GM23338 (cell line): ENCODE measurements around the gene LNX1. TPM values are rescaled to one million over a fixed set of nuclear protein-coding genes. Genes with fewer than 3 reads are reported as not detected.
A peak's percentile ranks its signal among the peaks of the same experiment; 100 is the strongest.

Experiments
- ATAC-seq: fragments of 200-7000 bp; cut with Tn5 transposase; 3 replicates; pipeline ENCODE4 v1.9.1; 2020
- DNase-seq: peaks from one replicate; pipeline ENCODE4 v3.0.0-alpha.2; 2015; ENCODE audit warnings: low spot score
- H2AFZ ChIP-seq: fragments of 200-600 bp; sonication (generic); 2 replicates; pipeline ENCODE4 v1.8.0; 2016; ENCODE audit warnings: antibody characterized with exemption, mild to moderate bottlenecking, moderate library complexity
- H3F3A ChIP-seq: fragments of 200-600 bp; sonication (generic); replicated peaks from 2 replicates; pipeline ENCODE4 v1.8.0; 2017; ENCODE audit warnings: antibody characterized with exemption, mixed run types, low read depth
- H3K27ac ChIP-seq: fragments of 200-600 bp; sonication (generic); 2 replicates; pipeline ENCODE4 v1.6.1; 2016; ENCODE audit warnings: low read depth
- H3K27me3 ChIP-seq: fragments of 200-600 bp; sonication (generic); 2 replicates; pipeline ENCODE4 v1.8.0; 2016; ENCODE audit warnings: mild to moderate bottlenecking, mixed run types, moderate library complexity; ENCODE audit not compliant: insufficient read depth
- H3K36me3 ChIP-seq: fragments of 200-600 bp; sonication (generic); 2 replicates; pipeline ENCODE4 v1.8.0; 2016; ENCODE audit warnings: mild to moderate bottlenecking; ENCODE audit not compliant: insufficient read depth
- H3K4me1 ChIP-seq: fragments of 200-600 bp; sonication (generic); 2 replicates; pipeline ENCODE4 v1.8.0; 2016; ENCODE audit warnings: mild to moderate bottlenecking, moderate library complexity; ENCODE audit not compliant: insufficient read depth
- H3K4me2 ChIP-seq: fragments of 200-600 bp; sonication (generic); 2 replicates; pipeline ENCODE4 v1.7.1; 2017; ENCODE audit warnings: mixed run types
- H3K4me3 ChIP-seq: fragments of 200-600 bp; sonication (generic); 2 replicates; pipeline ENCODE4 v1.6.1; 2016; ENCODE audit warnings: mixed run types
- H3K79me2 ChIP-seq: fragments of 200-600 bp; sonication (generic); replicated peaks from 2 replicates; pipeline ENCODE4 v1.8.0; 2017; ENCODE audit warnings: mild to moderate bottlenecking; ENCODE audit not compliant: insufficient read depth
- H3K9me2 ChIP-seq: fragments of 200-600 bp; sonication (generic); 2 replicates; pipeline ENCODE4 v1.8.0; 2017; ENCODE audit not compliant: insufficient read depth
- H4K20me1 ChIP-seq: fragments of 200-600 bp; sonication (generic); replicated peaks from 2 replicates; pipeline ENCODE4 v1.8.0; 2017; ENCODE audit warnings: mild to moderate bottlenecking; ENCODE audit not compliant: insufficient read depth
- H3K27ac Mint-ChIP-seq: 2 replicates; pipeline ENCODE4 v1.8.0; 2020; ENCODE audit warnings: inconsistent platforms, mild to moderate bottlenecking, moderate library complexity, mixed read lengths
- H3K27me3 Mint-ChIP-seq: 3 replicates; pipeline ENCODE4 v1.8.0; 2022; ENCODE audit warnings: low read depth, mild to moderate bottlenecking, moderate library complexity, mixed read lengths, inconsistent platforms; ENCODE audit not compliant: insufficient read depth, poor library complexity
- H3K36me3 Mint-ChIP-seq: 3 replicates; pipeline ENCODE4 v1.8.0; 2021; ENCODE audit warnings: low read depth, mild to moderate bottlenecking, inconsistent platforms, moderate library complexity, mixed read lengths
- H3K4me1 Mint-ChIP-seq: 3 replicates; pipeline ENCODE4 v1.8.0; 2020; ENCODE audit warnings: mild to moderate bottlenecking, inconsistent platforms, mixed read lengths
- H3K4me3 Mint-ChIP-seq: 3 replicates; pipeline ENCODE4 v1.8.0; 2021; ENCODE audit warnings: moderate library complexity, mild to moderate bottlenecking, inconsistent platforms, mixed read lengths
- H3K9me3 Mint-ChIP-seq: 3 replicates; pipeline ENCODE4 v1.8.0; 2020; ENCODE audit warnings: moderate library complexity, mild to moderate bottlenecking, inconsistent platforms, mixed read lengths
- CREB1 ChIP-seq: fragments of 250-450 bp; sonication (Bioruptor Pico); IDR thresholded peaks from 2 replicates; pipeline ENCODE4 v1.5.0; 2020; ENCODE audit warnings: low read depth, mild to moderate bottlenecking, moderate library complexity
- CTCF ChIP-seq, 2 experiments: fragments of 200-600 bp in 1 of 2; sonication (generic) in 1 of 2; conservative IDR thresholded peaks; 2 replicates each; pipeline versions ENCODE4 v1.5.1 to v1.6.1; 2016 to 2017; ENCODE audit warnings: antibody characterized with exemption in 2 of 2, low read depth in 2 of 2, mild to moderate bottlenecking in 2 of 2, moderate library complexity in 1 of 2
- EZH2 ChIP-seq: fragments of 200-600 bp; sonication (generic); IDR thresholded peaks from one replicate; pipeline ENCODE4 v1.8.0; 2017; ENCODE audit warnings: antibody characterized with exemption, mild to moderate bottlenecking, low read depth; ENCODE audit not compliant: unreplicated experiment
- EZH2phosphoT487 ChIP-seq: fragments of 200-600 bp; sonication (generic); IDR thresholded peaks from one replicate; pipeline ENCODE4 v1.8.1; 2018; ENCODE audit warnings: antibody characterized with exemption; ENCODE audit not compliant: unreplicated experiment
- JUNB ChIP-seq: IDR thresholded peaks from one replicate; pipeline ENCODE4 v1.6.1; 2016; ENCODE audit warnings: antibody characterized with exemption; ENCODE audit not compliant: unreplicated experiment
- POLR2AphosphoS5 ChIP-seq: IDR thresholded peaks from 2 replicates; pipeline ENCODE4 v1.6.1; 2016; ENCODE audit warnings: antibody characterized with exemption, low read depth
- STAT1 ChIP-seq: IDR thresholded peaks from one replicate; pipeline ENCODE4 v1.6.1; 2016; ENCODE audit warnings: antibody characterized with exemption; ENCODE audit not compliant: unreplicated experiment
- ZNF114 ChIP-seq: fragments of 250-450 bp; sonication (Bioruptor Pico); IDR thresholded peaks from 2 replicates; pipeline ENCODE4 v1.5.0; 2020; ENCODE audit warnings: mild to moderate bottlenecking, moderate library complexity
- ZNF331 ChIP-seq: fragments of 250-450 bp; sonication (Bioruptor Pico); IDR thresholded peaks from 2 replicates; pipeline ENCODE4 v1.5.0; 2020; ENCODE audit warnings: low read depth, mild to moderate bottlenecking, moderate library complexity
- polyA plus RNA-seq: library from polyadenylated mRNA; unstranded; fragments of >200 nt; fragmentation: Nextera tagmentation; extraction: Ambion mirVana; gene quantifications from 2 replicates; pipeline ENCODE4 v1.2.1, GENCODE V29; 2016
- total RNA-seq: library from RNA; depleted of rRNA; stranded (reverse); fragments of >200 nt; shearing (Covaris generic); gene quantifications from 2 replicates; pipeline ENCODE4 v1.2.3, GENCODE V29; 2014
- TF ChIP-seq, protein P1 (sequence below): fragments of 250-450 bp; sonication (Bioruptor Pico); IDR thresholded peaks from 2 replicates; pipeline ENCODE4 v1.5.0; 2020; ENCODE audit warnings: mild to moderate bottlenecking, moderate library complexity
- TF ChIP-seq, protein P2 (sequence below): IDR thresholded peaks from 2 replicates; pipeline ENCODE4 v1.6.1; 2016; ENCODE audit warnings: antibody characterized with exemption
- TF ChIP-seq, protein P3 (sequence below): IDR thresholded peaks from one replicate; pipeline ENCODE4 v1.6.1; 2018; ENCODE audit warnings: antibody characterized with exemption; ENCODE audit not compliant: unreplicated experiment

LNX1 gene
- total and polyA plus RNA-seq, 2 experiments from 2014 or later: 5.4 to 6.4 TPM

DNA sequence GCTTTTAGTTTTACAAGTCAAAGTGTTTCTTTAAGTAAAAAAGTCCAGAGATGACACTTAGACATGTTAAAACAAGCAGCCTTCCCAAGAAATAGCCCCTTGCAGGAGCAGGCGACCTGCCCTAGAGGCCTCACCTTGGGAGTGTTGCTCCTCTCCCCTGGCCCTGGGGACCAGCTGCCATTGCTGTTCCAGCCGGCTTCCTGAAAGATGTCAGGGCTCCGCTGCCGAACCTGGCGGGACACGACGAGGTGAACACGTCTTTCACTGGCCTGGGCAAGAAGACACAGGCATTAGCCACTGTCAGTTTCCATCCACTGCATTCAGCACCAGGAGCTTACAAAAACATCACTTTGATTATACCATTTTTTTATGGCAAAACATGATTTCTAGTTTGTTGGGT is 109.7 kb downstream of the LNX1 start (continued):
- TF ChIP-seq STAT1: no peak
- TF ChIP-seq EZH2: no peak
- no peak for TF ChIP-seq CREB1

- peaks cover 9% of the 10 kb centered on the region; the same call in 1 of the 2 replicates for H3K9me2 ChIP-seq
- H3K36me3 ChIP-seq: no peaks in the 10 kb centered on the region
- no peaks in the 10 kb centered on the region for H3K9me3 Mint-ChIP-seq
- no peak overlapping the region for H3K4me3 ChIP-seq
- no peaks in the 10 kb centered on the region for H4K20me1 ChIP-seq
- TF ChIP-seq ZNF114 (CRISPR knock-in tag): no peak
- TF ChIP-seq CTCF (conservative IDR thresholded peaks at IDR 0.05; ENCODE audit: low read depth in 2 of 2): no peak
- TF ChIP-seq, protein P1, sequence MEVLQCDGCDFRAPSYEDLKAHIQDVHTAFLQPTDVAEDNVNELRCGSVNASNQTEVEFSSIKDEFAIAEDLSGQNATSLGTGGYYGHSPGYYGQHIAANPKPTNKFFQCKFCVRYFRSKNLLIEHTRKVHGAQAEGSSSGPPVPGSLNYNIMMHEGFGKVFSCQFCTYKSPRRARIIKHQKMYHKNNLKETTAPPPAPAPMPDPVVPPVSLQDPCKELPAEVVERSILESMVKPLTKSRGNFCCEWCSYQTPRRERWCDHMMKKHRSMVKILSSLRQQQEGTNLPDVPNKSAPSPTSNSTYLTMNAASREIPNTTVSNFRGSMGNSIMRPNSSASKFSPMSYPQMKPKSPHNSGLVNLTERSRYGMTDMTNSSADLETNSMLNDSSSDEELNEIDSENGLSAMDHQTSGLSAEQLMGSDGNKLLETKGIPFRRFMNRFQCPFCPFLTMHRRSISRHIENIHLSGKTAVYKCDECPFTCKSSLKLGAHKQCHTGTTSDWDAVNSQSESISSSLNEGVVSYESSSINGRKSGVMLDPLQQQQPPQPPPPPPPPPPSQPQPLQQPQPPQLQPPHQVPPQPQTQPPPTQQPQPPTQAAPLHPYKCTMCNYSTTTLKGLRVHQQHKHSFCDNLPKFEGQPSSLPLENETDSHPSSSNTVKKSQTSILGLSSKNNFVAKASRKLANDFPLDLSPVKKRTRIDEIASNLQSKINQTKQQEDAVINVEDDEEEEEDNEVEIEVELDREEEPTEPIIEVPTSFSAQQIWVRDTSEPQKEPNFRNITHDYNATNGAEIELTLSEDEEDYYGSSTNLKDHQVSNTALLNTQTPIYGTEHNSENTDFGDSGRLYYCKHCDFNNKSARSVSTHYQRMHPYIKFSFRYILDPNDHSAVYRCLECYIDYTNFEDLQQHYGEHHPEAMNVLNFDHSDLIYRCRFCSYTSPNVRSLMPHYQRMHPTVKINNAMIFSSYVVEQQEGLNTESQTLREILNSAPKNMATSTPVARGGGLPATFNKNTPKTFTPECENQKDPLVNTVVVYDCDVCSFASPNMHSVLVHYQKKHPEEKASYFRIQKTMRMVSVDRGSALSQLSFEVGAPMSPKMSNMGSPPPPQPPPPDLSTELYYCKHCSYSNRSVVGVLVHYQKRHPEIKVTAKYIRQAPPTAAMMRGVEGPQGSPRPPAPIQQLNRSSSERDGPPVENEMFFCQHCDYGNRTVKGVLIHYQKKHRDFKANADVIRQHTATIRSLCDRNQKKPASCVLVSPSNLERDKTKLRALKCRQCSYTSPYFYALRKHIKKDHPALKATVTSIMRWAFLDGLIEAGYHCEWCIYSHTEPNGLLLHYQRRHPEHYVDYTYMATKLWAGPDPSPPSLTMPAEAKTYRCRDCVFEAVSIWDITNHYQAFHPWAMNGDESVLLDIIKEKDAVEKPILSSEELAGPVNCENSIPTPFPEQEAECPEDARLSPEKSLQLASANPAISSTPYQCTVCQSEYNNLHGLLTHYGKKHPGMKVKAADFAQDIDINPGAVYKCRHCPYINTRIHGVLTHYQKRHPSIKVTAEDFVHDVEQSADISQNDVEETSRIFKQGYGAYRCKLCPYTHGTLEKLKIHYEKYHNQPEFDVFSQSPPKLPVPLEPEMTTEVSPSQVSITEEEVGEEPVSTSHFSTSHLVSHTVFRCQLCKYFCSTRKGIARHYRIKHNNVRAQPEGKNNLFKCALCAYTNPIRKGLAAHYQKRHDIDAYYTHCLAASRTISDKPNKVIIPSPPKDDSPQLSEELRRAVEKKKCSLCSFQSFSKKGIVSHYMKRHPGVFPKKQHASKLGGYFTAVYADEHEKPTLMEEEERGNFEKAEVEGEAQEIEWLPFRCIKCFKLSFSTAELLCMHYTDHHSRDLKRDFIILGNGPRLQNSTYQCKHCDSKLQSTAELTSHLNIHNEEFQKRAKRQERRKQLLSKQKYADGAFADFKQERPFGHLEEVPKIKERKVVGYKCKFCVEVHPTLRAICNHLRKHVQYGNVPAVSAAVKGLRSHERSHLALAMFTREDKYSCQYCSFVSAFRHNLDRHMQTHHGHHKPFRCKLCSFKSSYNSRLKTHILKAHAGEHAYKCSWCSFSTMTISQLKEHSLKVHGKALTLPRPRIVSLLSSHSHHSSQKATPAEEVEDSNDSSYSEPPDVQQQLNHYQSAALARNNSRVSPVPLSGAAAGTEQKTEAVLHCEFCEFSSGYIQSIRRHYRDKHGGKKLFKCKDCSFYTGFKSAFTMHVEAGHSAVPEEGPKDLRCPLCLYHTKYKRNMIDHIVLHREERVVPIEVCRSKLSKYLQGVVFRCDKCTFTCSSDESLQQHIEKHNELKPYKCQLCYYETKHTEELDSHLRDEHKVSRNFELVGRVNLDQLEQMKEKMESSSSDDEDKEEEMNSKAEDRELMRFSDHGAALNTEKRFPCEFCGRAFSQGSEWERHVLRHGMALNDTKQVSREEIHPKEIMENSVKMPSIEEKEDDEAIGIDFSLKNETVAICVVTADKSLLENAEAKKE (CRISPR knock-in tag): no peak
- TF ChIP-seq EZH2phosphoT487: no peak
- no peak for TF ChIP-seq EZH2
- TF ChIP-seq STAT1: no peak
- no peak for TF ChIP-seq ZNF331 (CRISPR knock-in tag)
- TF ChIP-seq, protein P2, sequence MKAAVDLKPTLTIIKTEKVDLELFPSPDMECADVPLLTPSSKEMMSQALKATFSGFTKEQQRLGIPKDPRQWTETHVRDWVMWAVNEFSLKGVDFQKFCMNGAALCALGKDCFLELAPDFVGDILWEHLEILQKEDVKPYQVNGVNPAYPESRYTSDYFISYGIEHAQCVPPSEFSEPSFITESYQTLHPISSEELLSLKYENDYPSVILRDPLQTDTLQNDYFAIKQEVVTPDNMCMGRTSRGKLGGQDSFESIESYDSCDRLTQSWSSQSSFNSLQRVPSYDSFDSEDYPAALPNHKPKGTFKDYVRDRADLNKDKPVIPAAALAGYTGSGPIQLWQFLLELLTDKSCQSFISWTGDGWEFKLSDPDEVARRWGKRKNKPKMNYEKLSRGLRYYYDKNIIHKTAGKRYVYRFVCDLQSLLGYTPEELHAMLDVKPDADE: no peak
- no peak for TF ChIP-seq POLR2AphosphoS5
- TF ChIP-seq JUNB: no peak
- TF ChIP-seq, protein P3, sequence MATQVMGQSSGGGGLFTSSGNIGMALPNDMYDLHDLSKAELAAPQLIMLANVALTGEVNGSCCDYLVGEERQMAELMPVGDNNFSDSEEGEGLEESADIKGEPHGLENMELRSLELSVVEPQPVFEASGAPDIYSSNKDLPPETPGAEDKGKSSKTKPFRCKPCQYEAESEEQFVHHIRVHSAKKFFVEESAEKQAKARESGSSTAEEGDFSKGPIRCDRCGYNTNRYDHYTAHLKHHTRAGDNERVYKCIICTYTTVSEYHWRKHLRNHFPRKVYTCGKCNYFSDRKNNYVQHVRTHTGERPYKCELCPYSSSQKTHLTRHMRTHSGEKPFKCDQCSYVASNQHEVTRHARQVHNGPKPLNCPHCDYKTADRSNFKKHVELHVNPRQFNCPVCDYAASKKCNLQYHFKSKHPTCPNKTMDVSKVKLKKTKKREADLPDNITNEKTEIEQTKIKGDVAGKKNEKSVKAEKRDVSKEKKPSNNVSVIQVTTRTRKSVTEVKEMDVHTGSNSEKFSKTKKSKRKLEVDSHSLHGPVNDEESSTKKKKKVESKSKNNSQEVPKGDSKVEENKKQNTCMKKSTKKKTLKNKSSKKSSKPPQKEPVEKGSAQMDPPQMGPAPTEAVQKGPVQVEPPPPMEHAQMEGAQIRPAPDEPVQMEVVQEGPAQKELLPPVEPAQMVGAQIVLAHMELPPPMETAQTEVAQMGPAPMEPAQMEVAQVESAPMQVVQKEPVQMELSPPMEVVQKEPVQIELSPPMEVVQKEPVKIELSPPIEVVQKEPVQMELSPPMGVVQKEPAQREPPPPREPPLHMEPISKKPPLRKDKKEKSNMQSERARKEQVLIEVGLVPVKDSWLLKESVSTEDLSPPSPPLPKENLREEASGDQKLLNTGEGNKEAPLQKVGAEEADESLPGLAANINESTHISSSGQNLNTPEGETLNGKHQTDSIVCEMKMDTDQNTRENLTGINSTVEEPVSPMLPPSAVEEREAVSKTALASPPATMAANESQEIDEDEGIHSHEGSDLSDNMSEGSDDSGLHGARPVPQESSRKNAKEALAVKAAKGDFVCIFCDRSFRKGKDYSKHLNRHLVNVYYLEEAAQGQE: no peak
- TF ChIP-seq CREB1: no peak
- no peaks in the 10 kb centered on the region for H3K79me2 ChIP-seq
- H3K4me2 ChIP-seq: no peak overlapping the region
- no peaks in the 10 kb centered on the region for H3K36me3 Mint-ChIP-seq
- peak overlapping the region; percentile 40 for H3K27ac Mint-ChIP-seq
- peaks cover 48% of the 10 kb centered on the region for H3K4me1 ChIP-seq
- 0 out of 2 replicates have a peak overlapping the region, but pooled peaks have one; percentile 3 for H3K27ac ChIP-seq
- no peaks in the 10 kb centered on the region for H3K27me3 ChIP-seq
- H3K27me3 Mint-ChIP-seq: no peaks in the 10 kb centered on the region
- no peak overlapping the region for H2AFZ ChIP-seq
- ATAC-seq: peak; percentile 9; the same call in 2 of the 3 replicates
- H3K4me3 Mint-ChIP-seq: no peak overlapping the region
- H3K4me1 Mint-ChIP-seq: peaks cover 42% of the 10 kb centered on the region
- DNase-seq: no peak
- no peaks in the 10 kb centered on the region for H3F3A ChIP-seq
Measured at GRCh38 chr4:53480909-53481308, 110.4 kb downstream of the LNX1 start.
